ENCODE data around the gene CDC123. TPM values are rescaled to one million over a fixed set of nuclear protein-coding genes. Genes with fewer than 3 reads are reported as not detected.
"Not testable (repeated sequence)": the region's sequence is repeated elsewhere in the genome, so short reads cannot be mapped to it uniquely, and the experiment has no call there.

Gene CDC123
- total RNA-seq, 4 donors from 2014 or later: 40.1 to 77.4 (median 58.8) TPM

- WGBS, 2 donors: 64 to 81% methylated on average over 2 of the region's 2 CpGs
- no peak overlapping the region for H3K4me3 ChIP-seq (ENCODE audit: low read depth, poor library complexity, severe bottlenecking)
- TF ChIP-seq POLR2A (IDR thresholded peaks at IDR 0.05) (no peak), CTCF (IDR thresholded peaks at IDR 0.05) (no peak)
- no peak for DNase-seq (ENCODE audit: low spot score in 2 of 2)
- intact Hi-C loops (cut with DNase I; ENCODE audit: low total_unique reads): no loop called here
Observed at GRCh38 chr10:12225444-12225843, 29.5 kb downstream of the CDC123 start.

GRCh38 chr10:12226438-12226837 is 30.4 kb downstream of the CDC123 start:
- H3K4me3 ChIP-seq (ENCODE audit: low read depth, poor library complexity, severe bottlenecking); DNase-seq (ENCODE audit: low spot score in 2 of 2); intact Hi-C loops (cut with DNase I; ENCODE audit: low total_unique reads): not testable (repeated sequence)
- 97 to 100% methylated on average over 14 to 27 of the region's 28 CpGs for WGBS, 2 donors

GRCh38 chr10:12228851-12229250 is 32.9 kb downstream of the CDC123 start:
- TF ChIP-seq CTCF (IDR thresholded peaks at IDR 0.05) (no peak), POLR2A (IDR thresholded peaks at IDR 0.05) (no peak)
- no peak overlapping the region for H3K4me3 ChIP-seq (ENCODE audit: low read depth, poor library complexity, severe bottlenecking)
- intact Hi-C loops (cut with DNase I; ENCODE audit: low total_unique reads): no loop called here
- DNase-seq (ENCODE audit: low spot score in 2 of 2): no peak
- 93 to 94% methylated on average over 11 of the region's 11 CpGs for WGBS, 2 donors

GRCh38 chr10:12234687-12235086 is 38.7 kb downstream of the CDC123 start:
- H3K4me3 ChIP-seq (ENCODE audit: low read depth, poor library complexity, severe bottlenecking); intact Hi-C loops (cut with DNase I; ENCODE audit: low total_unique reads): not testable (repeated sequence)
- WGBS, 2 donors: 84 to 88% methylated on average over 5 of the region's 5 CpGs
- DNase-seq (ENCODE audit: low spot score in 2 of 2): peak in 1 of 2 donors; percentile 20

GRCh38 chr10:12235116-12235694 is 39.2 kb downstream of the CDC123 start:
- DNase-seq (ENCODE audit: low spot score in 2 of 2): no peak
- intact Hi-C loops (cut with DNase I; ENCODE audit: low total_unique reads): no loop called here
- no peak overlapping the region for H3K4me3 ChIP-seq (ENCODE audit: low read depth, poor library complexity, severe bottlenecking)
- WGBS, 2 donors: 63 to 64% methylated on average over 3 of the region's 3 CpGs
- TF ChIP-seq CTCF (IDR thresholded peaks at IDR 0.05) (no peak), POLR2A (IDR thresholded peaks at IDR 0.05) (no peak)

GRCh38 chr10:12235796-12236195 is 39.8 kb downstream of the CDC123 start:
- TF ChIP-seq CTCF (IDR thresholded peaks at IDR 0.05): no peak
- intact Hi-C loops (cut with DNase I; ENCODE audit: low total_unique reads): no loop called here
- DNase-seq (ENCODE audit: low spot score in 2 of 2): no peak
- 45 to 57% methylated on average over 4 of the region's 4 CpGs for WGBS, 2 donors
- no peak overlapping the region for H3K4me3 ChIP-seq (ENCODE audit: low read depth, poor library complexity, severe bottlenecking)

Data from lower leg skin (tissue), 4 donors.